Endodermal cell (in vitro differentiated cells): Measurements from ENCODE around the gene MYOF. TPM values are rescaled to one million over a fixed set of nuclear protein-coding genes. Genes with fewer than 3 reads are reported as not detected.

ENCODE experiments used
- DNase-seq: peaks from one replicate; pipeline ENCODE4 v3.0.0-alpha.2; 2017
- H3K27ac ChIP-seq: 2 replicates; pipeline ENCODE4 v1.5.1; 2013; ENCODE audit warnings: mild to moderate bottlenecking, low read depth, low read length, moderate library complexity
- H3K27me3 ChIP-seq: 2 replicates; pipeline ENCODE4 v1.6.1; 2013; ENCODE audit warnings: mild to moderate bottlenecking, low read length, moderate library complexity; ENCODE audit not compliant: insufficient read depth, control insufficient read depth, poor library complexity, severe bottlenecking
- H3K36me3 ChIP-seq: 2 replicates; pipeline ENCODE4 v1.7.0; 2013; ENCODE audit warnings: mild to moderate bottlenecking, low read length, moderate library complexity; ENCODE audit not compliant: control insufficient read depth, insufficient read depth
- H3K4me1 ChIP-seq: one replicate; pipeline ENCODE4 v1.7.0; 2013; ENCODE audit warnings: low read length; ENCODE audit not compliant: control insufficient read depth, insufficient read depth
- H3K4me3 ChIP-seq: 2 replicates; pipeline ENCODE4 v1.5.1; 2013; ENCODE audit warnings: mild to moderate bottlenecking, low read length, moderate library complexity
- H3K9ac ChIP-seq: 2 replicates; pipeline ENCODE4 v1.6.1; 2013; ENCODE audit warnings: mild to moderate bottlenecking, low read length, moderate library complexity; ENCODE audit not compliant: poor library complexity, severe bottlenecking; ENCODE audit errors: extremely low read depth
- H3K9me3 ChIP-seq: 2 replicates; pipeline ENCODE4 v1.6.1; 2013; ENCODE audit warnings: mild to moderate bottlenecking, low read length, moderate library complexity; ENCODE audit not compliant: control insufficient read depth
- H3K27ac Mint-ChIP-seq: 2 replicates; pipeline ENCODE4 v1.8.0; 2020; ENCODE audit warnings: mixed read lengths
- H3K27me3 Mint-ChIP-seq: 2 replicates; pipeline ENCODE4 v1.8.0; 2021; ENCODE audit warnings: mild to moderate bottlenecking, mixed read lengths; ENCODE audit not compliant: insufficient read depth
- H3K36me3 Mint-ChIP-seq: 2 replicates; pipeline ENCODE4 v1.8.0; 2020; ENCODE audit warnings: low read depth, mixed read lengths
- H3K4me1 Mint-ChIP-seq: 2 replicates; pipeline ENCODE4 v1.8.0; 2020; ENCODE audit warnings: mixed read lengths
- H3K4me3 Mint-ChIP-seq: 2 replicates; pipeline ENCODE4 v1.8.0; 2020; ENCODE audit warnings: mild to moderate bottlenecking, moderate library complexity, mixed read lengths
- H3K9me3 Mint-ChIP-seq: 2 replicates; pipeline ENCODE4 v1.8.0; 2020; ENCODE audit warnings: mild to moderate bottlenecking, mixed read lengths
- CTCF ChIP-seq: fragments of 200-600 bp; sonication (generic); conservative IDR thresholded peaks from 2 replicates; pipeline ENCODE4 v1.5.0; 2021; ENCODE audit warnings: antibody characterized with exemption, mild to moderate bottlenecking
- WGBS, 2 experiments: methylation state at CpG; one replicate each; pipeline versions ENCODE4 v1.1.5 to v1.1.7; 2013; ENCODE audit warnings: missing lambda C conversion rate in 2 of 2, mixed read lengths in 1 of 2; ENCODE audit not compliant: insufficient coverage in 1 of 2, insufficient read length in 1 of 2; 5-methylcytosine and 5-hydroxymethylcytosine counted together
- long read RNA-seq, 4 experiments: library from polyadenylated mRNA in 2 of 4; library from RNA in 1 of 4; library from capped mRNA in 1 of 4; stranded (forward) in 3 of 4; unstranded in 1 of 4; transcript quantifications; one replicate each; pipeline ENCODE4 v2.0.0, GENCODE V29; 2020 to 2021; ENCODE audit warnings: inconsistent platforms in 1 of 4
- polyA plus RNA-seq, 2 experiments: library from polyadenylated mRNA; stranded (reverse); fragments of 50-300 nt; gene quantifications; one replicate each; pipeline ENCODE4 v1.2.3, GENCODE V29; 2013
- total RNA-seq, 2 donors: library from RNA; stranded (reverse); fragmentation: NEBNext Ultra II Directional in 1 of 2; extraction: Animal tissue kit (Norgen Biotek cat#: 25700) in 1 of 2; gene quantifications; 2 replicates in 1 of 2; 3 replicates in 1 of 2; pipeline ENCODE4 v1.2.1, GENCODE V29; 2021

Gene MYOF
- total RNA-seq = 10 to 100 TPM; 37.4 to 93.8 TPM
- polyA plus RNA-seq (2013, experiment 1 of 2) = 15.6 TPM
- polyA plus RNA-seq (2013, experiment 2 of 2) = 21.2 TPM
- long read RNA-seq, experiment 1, partial matches to known transcripts = 10 of 21 reads
- long read RNA-seq, experiment 1, other reads (novel, unspliced or antisense) = 11 of 21 reads
- long read RNA-seq, experiment 2, partial matches to known transcripts = 11 of 21 reads
- long read RNA-seq, experiment 2, other reads (novel, unspliced or antisense) = 10 of 21 reads
- long read RNA-seq, experiment 3, transcript MYOF-204 (15 exons, 1,519 nt) = major isoform, 15 of 70 reads
- long read RNA-seq, experiment 3, partial matches to known transcripts = 38 of 70 reads
- long read RNA-seq, experiment 3, other reads (novel, unspliced or antisense) = 17 of 70 reads
- long read RNA-seq, experiment 4, partial matches to known transcripts = 19 of 29 reads
- long read RNA-seq, experiment 4, other reads (novel, unspliced or antisense) = 9 of 29 reads

GRCh38 chr10:93482145-93482834, at the start of gene MYOF:
TSS of gene MYOF (minus strand) at chr10:93482334. CDS start at chr10:93482194, 140 bp downstream.
- peaks cover 30% of the 10 kb centered on the region for H3K4me1 Mint-ChIP-seq
- H3K4me3 Mint-ChIP-seq = peak within 1 kb of the TSS; percentile 70
- peak; percentile 81 for DNase-seq
- H3K27ac ChIP-seq = no peak within 1 kb of the TSS
- H3K27ac Mint-ChIP-seq = peak within 1 kb of the TSS; percentile 89
- H3K9me3 ChIP-seq = no peaks in the 10 kb centered on the region
- no peaks in the 10 kb centered on the region for H3K27me3 ChIP-seq
- peaks cover 10% of the 10 kb centered on the region for H3K27me3 Mint-ChIP-seq
- TF ChIP-seq CTCF = peak; percentile 79
- H3K4me1 ChIP-seq = no peaks in the 10 kb centered on the region
- H3K4me3 ChIP-seq = peak within 1 kb of the TSS; percentile 97
- WGBS, 2 experiments = 1 to 2% methylated on average over 13 to 24 of the region's 27 CpGs
- peak within 1 kb of the TSS; percentile 62 for H3K9ac ChIP-seq
- H3K36me3 ChIP-seq = no peaks in the 10 kb centered on the region
- no peaks in the 10 kb centered on the region for H3K36me3 Mint-ChIP-seq
- no peaks in the 10 kb centered on the region for H3K9me3 Mint-ChIP-seq

GRCh38 chr10:93518531-93518930, 36.4 kb upstream of the MYOF start:
- Mint-ChIP-seq H3K9me3 (peaks cover 49% of the 10 kb centered on the region), H3K4me1 (no peaks in the 10 kb centered on the region), H3K27me3 (no peaks in the 10 kb centered on the region), H3K36me3 (peaks cover 95% of the 10 kb centered on the region), H3K27ac (no peak overlapping the region), H3K4me3 (no peak overlapping the region)
- Histone ChIP-seq H3K9me3 (peaks cover 65% of the 10 kb centered on the region), H3K4me1 (no peaks in the 10 kb centered on the region), H3K27ac (no peak overlapping the region), H3K9ac (no peak overlapping the region), H3K27me3 (no peaks in the 10 kb centered on the region), H3K4me3 (peak overlapping the region; percentile 50), H3K36me3 (peaks cover 87% of the 10 kb centered on the region)
- TF ChIP-seq CTCF = no peak
- WGBS, 2 experiments = 88 to 97% methylated on average over 2 to 4 of the region's 4 CpGs
- no peak for DNase-seq

- Mint-ChIP-seq H3K27ac (no peak overlapping the region), H3K9me3 (peaks cover 24% of the 10 kb centered on the region), H3K36me3 (peaks cover 75% of the 10 kb centered on the region), H3K4me3 (no peak overlapping the region), H3K4me1 (peaks cover 6% of the 10 kb centered on the region), H3K27me3 (no peaks in the 10 kb centered on the region)
- peaks cover 83% of the 10 kb centered on the region for H3K36me3 ChIP-seq
- H3K9ac ChIP-seq = no peak overlapping the region
- no peaks in the 10 kb centered on the region for H3K4me1 ChIP-seq
- peaks cover 52% of the 10 kb centered on the region for H3K9me3 ChIP-seq
- WGBS, 2 experiments = 100% methylated on average over 1 of the region's 1 CpG
- no peaks in the 10 kb centered on the region for H3K27me3 ChIP-seq
- no peak overlapping the region for H3K4me3 ChIP-seq
- DNase-seq = no peak
- no peak for TF ChIP-seq CTCF
- no peak overlapping the region for H3K27ac ChIP-seq
Observed at GRCh38 chr10:93516006-93516380, 33.9 kb upstream of the MYOF start.
